Measurements from ENCODE around the gene MESP1. TPM values are rescaled to one million over a fixed set of nuclear protein-coding genes. Genes with fewer than 3 reads are reported as not detected.

The MESP1 gene
- total and polyA plus RNA-seq, 2 of the 13 experiments (the other 11 are each of a cell fraction or from before 2014, with no cell fraction given) = not detected

GRCh38 chr15:89776274-89777072 lies 25.4 kb upstream of the MESP1 start, which contains the start of gene MESP2 (continued):
- TF ChIP-seq EED (CRISPR knock-in tag; IDR thresholded peaks at IDR 0.05) (peak; percentile 42; the same call in 1 of the 2 replicates), HOXA7 (CRISPR knock-in tag; IDR thresholded peaks at IDR 0.05) (no peak), MED13 (CRISPR knock-in tag; IDR thresholded peaks at IDR 0.05) (no peak), CSRNP1 (CRISPR knock-in tag; IDR thresholded peaks at IDR 0.05) (peak; percentile 23; the same call in 1 of the 2 replicates), NFKB2 (CRISPR knock-in tag; IDR thresholded peaks at IDR 0.05; ENCODE audit: borderline replicate concordance) (peak; percentile 91; the same call in 1 of the 2 replicates), EHMT2 (IDR thresholded peaks at IDR 0.05; ENCODE audit: borderline replicate concordance, low read depth, low read length) (no peak), ZNF224 (CRISPR knock-in tag; IDR thresholded peaks at IDR 0.05) (no peak), ZNF563 (CRISPR knock-in tag; IDR thresholded peaks at IDR 0.05) (peak; percentile 74; the same call in 1 of the 2 replicates), RBM39 (IDR thresholded peaks at IDR 0.05; ENCODE audit: low read depth, low read length, poor library complexity, severe bottlenecking) (no peak), SAFB2 (CRISPR knock-in tag; IDR thresholded peaks at IDR 0.05; ENCODE audit: borderline replicate concordance, low read depth) (peak; percentile 91), KLF12 (CRISPR knock-in tag; IDR thresholded peaks at IDR 0.05; ENCODE audit: borderline replicate concordance) (no peak), TERF1 (CRISPR knock-in tag; IDR thresholded peaks at IDR 0.05) (no peak), MEIS2 (CRISPR knock-in tag; IDR thresholded peaks at IDR 0.05) (no peak; the same call in 1 of the 2 replicates), ZNF335 (CRISPR knock-in tag; IDR thresholded peaks at IDR 0.05) (no peak), ZNF550 (CRISPR knock-in tag; IDR thresholded peaks at IDR 0.05; ENCODE audit: borderline replicate concordance) (no peak), KIAA2018 (CRISPR knock-in tag; IDR thresholded peaks at IDR 0.05; ENCODE audit: borderline replicate concordance) (no peak), RFXAP (CRISPR knock-in tag; IDR thresholded peaks at IDR 0.05; ENCODE audit: borderline replicate concordance) (peak; percentile 41; the same call in 1 of the 2 replicates), HOXA9 (CRISPR knock-in tag; IDR thresholded peaks at IDR 0.05; ENCODE audit: borderline replicate concordance) (no peak)

Data from HepG2 (cell line).